Measurements from ENCODE around the gene DUS1L.

GRCh38 chr17:82046903-82047302, 18.7 kb downstream of the DUS1L start:
- TF ChIP-seq CTCF (IDR thresholded peaks at IDR 0.05) (no peak), POLR2A (IDR thresholded peaks at IDR 0.05) (no peak)
